Loucy (cell line): ENCODE measurements around the gene AKAP11.

ENCODE experiments used
- H2AFZ ChIP-seq: fragments of 200-600 bp; sonication (generic); 2 replicates; pipeline ENCODE4 v1.6.0; 2016; ENCODE audit warnings: antibody characterized with exemption, mild to moderate bottlenecking, low read length, moderate library complexity
- H3F3A ChIP-seq: fragments of 200-600 bp; 2 replicates; pipeline ENCODE4 v1.6.0; 2016; ENCODE audit warnings: antibody characterized with exemption, low read depth, mild to moderate bottlenecking
- H3K27me3 ChIP-seq: fragments of 200-600 bp; sonication (generic); 2 replicates; pipeline ENCODE4 v1.6.1; 2014; ENCODE audit warnings: low read length, mild to moderate bottlenecking; ENCODE audit not compliant: insufficient read depth, poor library complexity, severe bottlenecking
- H3K36me3 ChIP-seq: fragments of 200-600 bp; sonication (generic); 2 replicates; pipeline ENCODE4 v1.6.1; 2016; ENCODE audit warnings: low read length; ENCODE audit not compliant: insufficient read depth
- H3K4me1 ChIP-seq: fragments of 200-600 bp; sonication (generic); 2 replicates; pipeline ENCODE4 v1.5.1; 2014; ENCODE audit warnings: low read length, mild to moderate bottlenecking; ENCODE audit not compliant: insufficient read depth, poor library complexity, severe bottlenecking
- H3K4me2 ChIP-seq: fragments of 200-600 bp; sonication (generic); 2 replicates; pipeline ENCODE4 v1.6.0; 2014; ENCODE audit warnings: antibody characterized with exemption, low read length, low read depth, mild to moderate bottlenecking; ENCODE audit not compliant: poor library complexity, severe bottlenecking
- H3K4me3 ChIP-seq: fragments of 200-600 bp; sonication (generic); 2 replicates; pipeline ENCODE4 v1.5.1; 2014; ENCODE audit warnings: low read length, mild to moderate bottlenecking, mixed read lengths; ENCODE audit not compliant: poor library complexity, severe bottlenecking
- H3K79me2 ChIP-seq: fragments of 200-600 bp; sonication (generic); 2 replicates; pipeline ENCODE4 v1.6.1; 2014; ENCODE audit warnings: low read length; ENCODE audit not compliant: insufficient read depth
- H3K9ac ChIP-seq: fragments of 200-600 bp; sonication (generic); 2 replicates; pipeline ENCODE4 v1.6.0; 2014; ENCODE audit warnings: mild to moderate bottlenecking, low read depth, low read length, moderate library complexity; ENCODE audit not compliant: poor library complexity, severe bottlenecking
- H3K9me2 ChIP-seq: fragments of 200-600 bp; sonication (generic); replicated peaks from 2 replicates; pipeline ENCODE4 v1.6.1; 2016; ENCODE audit warnings: low read depth, low read length, mixed read lengths
- H3K9me3 ChIP-seq: fragments of 200-600 bp; sonication (generic); 2 replicates; pipeline ENCODE4 v1.6.1; 2014; ENCODE audit warnings: mild to moderate bottlenecking, antibody characterized with exemption, low read length, low read depth; ENCODE audit not compliant: insufficient read depth
- H4K20me1 ChIP-seq: fragments of 200-600 bp; sonication (generic); 2 replicates; pipeline ENCODE4 v1.6.0; 2014; ENCODE audit warnings: antibody characterized with exemption, low read length, mild to moderate bottlenecking; ENCODE audit not compliant: insufficient read depth, poor library complexity, severe bottlenecking
- CTCF ChIP-seq: fragments of 200-600 bp; sonication (generic); conservative IDR thresholded peaks from 2 replicates; pipeline ENCODE4 v1.5.1; 2014; ENCODE audit warnings: mild to moderate bottlenecking, antibody characterized with exemption, low read length
- EZH2phosphoT487 ChIP-seq: fragments of 200-600 bp; IDR thresholded peaks from 2 replicates; pipeline ENCODE4 v1.6.1; 2018; ENCODE audit warnings: antibody characterized with exemption, mild to moderate bottlenecking, moderate library complexity, borderline replicate concordance

The AKAP11 gene

GRCh38 chr13:42333613-42334328 lies 61.8 kb downstream of the AKAP11 start:
- Histone ChIP-seq H3K4me1 (peaks cover 3% of the 10 kb centered on the region), H3K9me2 (no peaks in the 10 kb centered on the region), H2AFZ (peak overlapping the region; percentile 71; the same call in 1 of the 2 replicates)

GRCh38 chr13:42334329-42334706 lies 62.4 kb downstream of the AKAP11 start:
- Histone ChIP-seq H3K9me3 (no peaks in the 10 kb centered on the region), H3K9me2 (no peaks in the 10 kb centered on the region), H3K9ac (no peak overlapping the region), H2AFZ (peak overlapping the region; percentile 71; the same call in 1 of the 2 replicates), H3K4me1 (no peaks in the 10 kb centered on the region), H3K36me3 (no peaks in the 10 kb centered on the region), H3K4me3 (no peak overlapping the region), H3F3A (no peaks in the 10 kb centered on the region), H4K20me1 (no peaks in the 10 kb centered on the region), H3K79me2 (no peaks in the 10 kb centered on the region), H3K4me2 (no peak overlapping the region), H3K27me3 (no peaks in the 10 kb centered on the region)
- TF ChIP-seq EZH2phosphoT487 (no peak), CTCF (no peak)

More at GRCh38 chr13:42333613-42334328, 61.8 kb downstream of the AKAP11 start:
- Histone ChIP-seq H3K79me2 (no peaks in the 10 kb centered on the region), H3K27me3 (no peaks in the 10 kb centered on the region), H3K9ac (no peak overlapping the region), H3K9me3 (no peaks in the 10 kb centered on the region), H3K4me3 (no peak overlapping the region), H4K20me1 (no peaks in the 10 kb centered on the region), H3F3A (no peaks in the 10 kb centered on the region), H3K36me3 (no peaks in the 10 kb centered on the region), H3K4me2 (no peak overlapping the region)
- TF ChIP-seq CTCF (peak; percentile 79), EZH2phosphoT487 (no peak)

- no peak for TF ChIP-seq CTCF
- TF ChIP-seq EZH2phosphoT487: no peak
- no peaks in the 10 kb centered on the region for H3K9me2 ChIP-seq
These were observed 66.1 kb downstream of the AKAP11 start for GRCh38 chr13:42337808-42338600.

More at GRCh38 chr13:42337808-42338600, 66.1 kb downstream of the AKAP11 start:
- H3K27me3 ChIP-seq: no peaks in the 10 kb centered on the region
- H2AFZ ChIP-seq: no peak overlapping the region
- no peaks in the 10 kb centered on the region for H3K4me1 ChIP-seq
- no peaks in the 10 kb centered on the region for H3F3A ChIP-seq
- H3K79me2 ChIP-seq: no peaks in the 10 kb centered on the region
- H3K4me3 ChIP-seq: no peak overlapping the region
- no peaks in the 10 kb centered on the region for H3K36me3 ChIP-seq
- no peaks in the 10 kb centered on the region for H3K9me3 ChIP-seq
- H4K20me1 ChIP-seq: no peaks in the 10 kb centered on the region
- no peak overlapping the region for H3K9ac ChIP-seq
- H3K4me2 ChIP-seq: no peak overlapping the region
